Thyroid gland (tissue), 4 donors: ENCODE measurements around the gene ACSL3. TPM values are rescaled to one million over a fixed set of nuclear protein-coding genes. Genes with fewer than 3 reads are reported as not detected.
A peak's percentile ranks its signal among the peaks of the same experiment; 100 is the strongest.

ENCODE experiments used
- DNase-seq, 2 donors: peaks; one replicate each; pipeline ENCODE4 v3.0.0-alpha.2; 2019
- H3K27ac ChIP-seq, 3 donors: fragments of 200-600 bp; sonication (generic); 1 replicate in 2 of 3; 2 replicates in 1 of 3; pipeline ENCODE4 v1.5.1; 2016 to 2019; ENCODE audit warnings: mild to moderate bottlenecking in 1 of 3, moderate library complexity in 1 of 3
- H3K27me3 ChIP-seq: fragments of 200-600 bp; sonication (generic); one replicate; pipeline ENCODE4 v1.5.1; 2019
- H3K36me3 ChIP-seq, 2 donors: fragments of 200-600 bp; sonication (generic); one replicate each; pipeline ENCODE4 v1.5.1; 2016 to 2019
- H3K4me1 ChIP-seq, 2 donors: fragments of 200-600 bp; sonication (generic); one replicate each; pipeline ENCODE4 v1.5.1; 2017 to 2019
- H3K4me3 ChIP-seq, 3 donors: fragments of 200-600 bp; sonication (generic); replicated peaks in 1 of 3; 1 replicate in 2 of 3; 2 replicates in 1 of 3; pipeline ENCODE4 v1.5.1; 2016; ENCODE audit warnings: mild to moderate bottlenecking in 1 of 3
- H3K9me3 ChIP-seq: fragments of 200-600 bp; sonication (generic); one replicate; pipeline ENCODE4 v1.5.1; 2017
- CTCF ChIP-seq, 6 experiments: fragments of 200-600 bp in 3 of 6; fragments of 450-650 bp in 3 of 6; sonication (generic) in 3 of 6; IDR thresholded peaks; one replicate each; pipeline ENCODE4 v1.5.1; 2016 to 2019; ENCODE audit warnings: antibody characterized with exemption in 6 of 6, mild to moderate bottlenecking in 2 of 6, inconsistent platforms in 1 of 6, moderate library complexity in 1 of 6
- POLR2A ChIP-seq, 2 donors: fragments of 450-650 bp; IDR thresholded peaks; one replicate each; pipeline ENCODE4 v1.6.1; 2017; ENCODE audit warnings: antibody characterized with exemption in 2 of 2, mild to moderate bottlenecking in 2 of 2, moderate library complexity in 1 of 2
- WGBS, 2 donors: methylation state at CpG; one replicate each; pipeline ENCODE4 v1.1.5; 2017; 5-methylcytosine and 5-hydroxymethylcytosine counted together
- intact Hi-C: fragments of 100-400 bp; cut with DNase I; formaldehyde crosslinking; loops from one replicate; pipeline ENCODE4 v1.15.1; 2023
- total RNA-seq, 4 donors: library from RNA; depleted of rRNA; stranded (reverse); fragments of >200 nt; gene quantifications; one replicate each; pipeline ENCODE4 v1.2.3, GENCODE V29; 2016

Gene ACSL3
- total RNA-seq, 4 donors from 2014 or later = 62.0 to 85.8 (median 76.6) TPM

GRCh38 chr2:222907790-222908441 lies 47.1 kb downstream of the ACSL3 start:
- H3K27me3 ChIP-seq = no peaks in the 10 kb centered on the region
- H3K4me1 ChIP-seq = peaks cover 32 to 39% of the 10 kb centered on the region in 2 donors
- no peaks in the 10 kb centered on the region for H3K36me3 ChIP-seq
- no peak for DNase-seq
- no peaks in the 10 kb centered on the region for H3K9me3 ChIP-seq
- intact Hi-C loops = loop anchor here (10.0 kb wide), 1 partner anchor 203 kb away; no protein-coding TSS in a partner anchor
- no peak overlapping the region for H3K27ac ChIP-seq
- no peak overlapping the region for H3K4me3 ChIP-seq
- WGBS, 2 donors = 92 to 93% methylated on average over 10 of the region's 10 CpGs
- TF ChIP-seq POLR2A (IDR thresholded peaks at IDR 0.05) (no peak), CTCF (IDR thresholded peaks at IDR 0.05) (no peak)

- H3K36me3 ChIP-seq = no peaks in the 10 kb centered on the region
- no peak overlapping the region for H3K27ac ChIP-seq
- no peak for DNase-seq
- H3K4me1 ChIP-seq = peaks cover 24 to 34% of the 10 kb centered on the region in 2 donors
- no peak overlapping the region for H3K4me3 ChIP-seq
- WGBS, 2 donors = 87 to 97% methylated on average over 3 of the region's 3 CpGs
- TF ChIP-seq POLR2A (IDR thresholded peaks at IDR 0.05) (no peak), CTCF (IDR thresholded peaks at IDR 0.05) (no peak)
- H3K9me3 ChIP-seq = no peaks in the 10 kb centered on the region
- intact Hi-C loops = loop anchor here (10.0 kb wide), 1 partner anchor 204 kb away; no protein-coding TSS in a partner anchor
- H3K27me3 ChIP-seq = no peaks in the 10 kb centered on the region
Measured at GRCh38 chr2:222909286-222909685, 48.5 kb downstream of the ACSL3 start.

- TF ChIP-seq CTCF (IDR thresholded peaks at IDR 0.05) (no peak), POLR2A (IDR thresholded peaks at IDR 0.05) (no peak)
- intact Hi-C loops = no loop called here
- Histone ChIP-seq H3K36me3 (no peaks in the 10 kb centered on the region), H3K27me3 (no peaks in the 10 kb centered on the region), H3K9me3 (no peaks in the 10 kb centered on the region), H3K4me3 (no peak overlapping the region), H3K4me1 (peaks cover 7 to 14% of the 10 kb centered on the region in 2 donors), H3K27ac (no peak overlapping the region)
- 64 to 71% methylated on average over 2 of the region's 2 CpGs for WGBS, 2 donors
- DNase-seq = no peak
Measured at GRCh38 chr2:222912117-222912516, 51.3 kb downstream of the ACSL3 start.

- 73 to 81% methylated on average over 3 of the region's 3 CpGs for WGBS, 2 donors
- intact Hi-C loops = no loop called here
- no peaks in the 10 kb centered on the region for H3K27me3 ChIP-seq
- no peaks in the 10 kb centered on the region for H3K36me3 ChIP-seq
- H3K27ac ChIP-seq = no peak overlapping the region
- no peak overlapping the region for H3K4me3 ChIP-seq
- DNase-seq = no peak
- no peaks in the 10 kb centered on the region for H3K9me3 ChIP-seq
- peaks cover 7 to 14% of the 10 kb centered on the region in 2 donors for H3K4me1 ChIP-seq
- no peak for TF ChIP-seq CTCF (IDR thresholded peaks at IDR 0.05)
- no peak for TF ChIP-seq POLR2A (IDR thresholded peaks at IDR 0.05)
Measured at GRCh38 chr2:222912776-222913175, 51.9 kb downstream of the ACSL3 start.

- DNase-seq = no peak
- H3K4me3 ChIP-seq = no peak overlapping the region
- TF ChIP-seq CTCF (IDR thresholded peaks at IDR 0.05) (peak in 4 of 6 experiments; percentile 14 to 57 (median 37)), POLR2A (IDR thresholded peaks at IDR 0.05) (no peak)
- H3K27ac ChIP-seq = no peak overlapping the region
- intact Hi-C loops = no loop called here
- H3K27me3 ChIP-seq = no peaks in the 10 kb centered on the region
- H3K36me3 ChIP-seq = no peaks in the 10 kb centered on the region
- no peaks in the 10 kb centered on the region for H3K9me3 ChIP-seq
- WGBS, 2 donors = 80 to 83% methylated on average over 7 of the region's 7 CpGs
- H3K4me1 ChIP-seq = peaks cover 7 to 14% of the 10 kb centered on the region in 2 donors
Measured at GRCh38 chr2:222915092-222915957, 54.5 kb downstream of the ACSL3 start.
